Fibroblast of lung (primary cell): ENCODE measurements around the gene ARID1B. TPM values are rescaled to one million over a fixed set of nuclear protein-coding genes. Genes with fewer than 3 reads are reported as not detected.

Source experiments
- DNase-seq, 2 donors: peaks; one replicate each; pipeline versions ENCODE4 v3.0.0 to v3.0.0-alpha.2; 2010; ENCODE audit warnings: low read depth in 2 of 2
- H2AFZ ChIP-seq: 2 replicates; pipeline ENCODE4 v1.5.1; 2012; ENCODE audit warnings: low read length, control low read depth, inconsistent platforms
- H3K27ac ChIP-seq: 2 replicates; pipeline ENCODE4 v1.5.1; 2011; ENCODE audit warnings: low read length, control low read depth; ENCODE audit not compliant: insufficient read depth
- H3K27me3 ChIP-seq: 2 replicates; pipeline ENCODE4 v1.5.1; 2011; ENCODE audit warnings: mild to moderate bottlenecking, low read length; ENCODE audit not compliant: control insufficient read depth, insufficient read depth
- H3K36me3 ChIP-seq: 2 replicates; pipeline ENCODE4 v1.5.1; 2011; ENCODE audit warnings: low read length; ENCODE audit not compliant: control insufficient read depth, insufficient read depth
- H3K4me1 ChIP-seq: 2 replicates; pipeline ENCODE4 v1.5.1; 2011; ENCODE audit warnings: low read length; ENCODE audit not compliant: control insufficient read depth, insufficient read depth; ENCODE audit errors: extremely low read depth
- H3K4me2 ChIP-seq: 2 replicates; pipeline ENCODE4 v1.5.1; 2011; ENCODE audit warnings: low read length, control low read depth; ENCODE audit not compliant: insufficient read depth; ENCODE audit errors: extremely low read depth
- H3K4me3 ChIP-seq, 4 experiments: fragments of 200-600 bp in 1 of 4; sonication (generic) in 1 of 4; replicated peaks in 1 of 4; 2 replicates each; pipeline ENCODE4 v1.5.1; 2011 to 2016; ENCODE audit warnings: low read length in 4 of 4, low read depth in 3 of 4, mild to moderate bottlenecking in 3 of 4, control low read depth in 2 of 4, inconsistent platforms in 1 of 4, mixed read lengths in 1 of 4; ENCODE audit not compliant: insufficient read depth in 1 of 4; ENCODE audit errors: control extremely low read depth in 1 of 4
- H3K79me2 ChIP-seq: 2 replicates; pipeline ENCODE4 v1.5.1; 2012; ENCODE audit warnings: mild to moderate bottlenecking, low read length, inconsistent platforms; ENCODE audit not compliant: control insufficient read depth, insufficient read depth
- H3K9ac ChIP-seq: 2 replicates; pipeline ENCODE4 v1.5.1; 2011; ENCODE audit warnings: mild to moderate bottlenecking, low read length, control low read depth; ENCODE audit not compliant: insufficient read depth
- H3K9me3 ChIP-seq: 2 replicates; pipeline ENCODE4 v1.5.1; 2012; ENCODE audit warnings: low read depth, low read length; ENCODE audit not compliant: control insufficient read depth, insufficient read depth
- H4K20me1 ChIP-seq: 2 replicates; pipeline ENCODE4 v1.5.1; 2011; ENCODE audit warnings: low read length; ENCODE audit not compliant: control insufficient read depth, insufficient read depth; ENCODE audit errors: extremely low read depth
- CTCF ChIP-seq, 2 donors: IDR thresholded peaks in 1 of 2; conservative IDR thresholded peaks in 1 of 2; 1 replicate in 1 of 2; 2 replicates in 1 of 2; pipeline ENCODE4 v1.5.1; 2011 to 2012; ENCODE audit warnings: low read length in 2 of 2, control low read depth in 1 of 2, inconsistent platforms in 1 of 2, low read depth in 1 of 2, mild to moderate bottlenecking in 1 of 2
- EZH2 ChIP-seq: IDR thresholded peaks from 2 replicates; pipeline ENCODE4 v1.5.1; 2012; ENCODE audit warnings: low read length, control low read depth, mild to moderate bottlenecking; ENCODE audit errors: missing control alignments
- polyA plus RNA-seq, 2 donors: library from polyadenylated mRNA; depleted of rRNA in 1 of 2; stranded (reverse) in 1 of 2; unstranded in 1 of 2; fragments of >200 nt; gene quantifications; 2 replicates each; pipeline ENCODE4 v1.2.1, GENCODE V29; 2011 to 2012; ENCODE audit warnings: missing spikeins in 1 of 2
- total RNA-seq: library from RNA; depleted of rRNA; stranded (reverse); fragments of >200 nt; gene quantifications from 2 replicates; pipeline ENCODE4 v1.2.1, GENCODE V29; 2014

The ARID1B gene
- total and polyA plus RNA-seq, 2 donors (not counting 1 experiment from before 2014, with no cell fraction given) = 15.4 to 41.9 TPM

DNA sequence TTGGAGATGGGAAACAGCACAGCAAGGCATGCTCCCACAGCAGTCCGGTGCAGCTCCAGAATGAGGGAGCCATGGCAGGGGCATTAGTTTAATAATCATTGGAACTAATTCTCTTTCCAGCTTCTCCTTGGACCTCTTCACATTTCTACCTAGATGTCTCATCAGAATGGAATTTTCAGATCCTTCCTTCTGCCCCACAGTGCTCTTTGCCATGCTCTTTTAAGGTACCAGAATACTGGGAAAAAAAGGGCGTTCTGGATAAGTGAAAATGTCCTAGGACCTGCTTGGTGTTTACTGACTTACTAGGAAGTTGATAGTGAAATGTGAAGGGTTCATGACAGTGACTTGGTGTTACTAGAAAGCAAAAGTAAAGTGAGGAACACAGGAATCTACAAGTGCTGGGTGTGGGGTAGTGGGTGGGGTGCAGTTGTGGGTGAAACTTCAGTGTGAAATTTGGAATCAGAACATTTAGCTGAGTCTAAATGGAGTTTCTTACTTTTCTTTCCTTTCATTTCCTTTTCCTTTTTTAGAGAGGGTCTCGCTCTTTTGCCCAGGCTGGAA lies 207.1 kb downstream of the ARID1B start:
- Histone ChIP-seq H3K79me2 (peaks cover 7% of the 10 kb centered on the region), H4K20me1 (no peaks in the 10 kb centered on the region), H3K9ac (no peak overlapping the region), H3K4me2 (no peak overlapping the region), H3K27ac (no peak overlapping the region), H3K27me3 (no peaks in the 10 kb centered on the region), H3K4me1 (no peaks in the 10 kb centered on the region), H2AFZ (no peak overlapping the region), H3K36me3 (no peaks in the 10 kb centered on the region), H3K4me3 (no peak overlapping the region), H3K9me3 (no peaks in the 10 kb centered on the region)
- TF ChIP-seq EZH2 (no peak), CTCF (conservative IDR thresholded peaks at IDR 0.05 in 1 of 2, IDR thresholded peaks at IDR 0.05 in 1 of 2; ENCODE audit: low read depth in 1 of 2, low read length in 2 of 2) (no peak)
- DNase-seq = no peak

GRCh38 chr6:156985309-156985708 lies 208.1 kb downstream of the ARID1B start:
- Histone ChIP-seq H3K36me3 (no peaks in the 10 kb centered on the region), H3K9ac (no peak overlapping the region), H3K4me1 (no peaks in the 10 kb centered on the region), H3K4me3 (no peak overlapping the region), H3K27ac (no peak overlapping the region), H3K79me2 (peaks cover 6% of the 10 kb centered on the region), H2AFZ (no peak overlapping the region), H3K9me3 (no peaks in the 10 kb centered on the region), H4K20me1 (no peaks in the 10 kb centered on the region), H3K27me3 (no peaks in the 10 kb centered on the region), H3K4me2 (no peak overlapping the region)
- TF ChIP-seq CTCF (conservative IDR thresholded peaks at IDR 0.05 in 1 of 2, IDR thresholded peaks at IDR 0.05 in 1 of 2; ENCODE audit: low read depth in 1 of 2, low read length in 2 of 2) (no peak), EZH2 (no peak)
- DNase-seq = no peak

- H3K27ac ChIP-seq = no peak overlapping the region
- no peak overlapping the region for H2AFZ ChIP-seq
- no peak overlapping the region for H3K4me2 ChIP-seq
- no peak overlapping the region for H3K4me3 ChIP-seq
- no peak overlapping the region for H3K9ac ChIP-seq
- H3K79me2 ChIP-seq = peaks cover 13% of the 10 kb centered on the region
- peak in 1 of 2 donors; percentile 48 for DNase-seq
- H3K36me3 ChIP-seq = no peaks in the 10 kb centered on the region
- TF ChIP-seq CTCF (conservative IDR thresholded peaks at IDR 0.05 in 1 of 2, IDR thresholded peaks at IDR 0.05 in 1 of 2; ENCODE audit: low read depth in 1 of 2, low read length in 2 of 2) = no peak
- no peak for TF ChIP-seq EZH2
- no peaks in the 10 kb centered on the region for H3K27me3 ChIP-seq
- H3K9me3 ChIP-seq = no peaks in the 10 kb centered on the region
- peaks cover 6% of the 10 kb centered on the region for H3K4me1 ChIP-seq
- H4K20me1 ChIP-seq = no peaks in the 10 kb centered on the region
These were observed 211.3 kb downstream of the ARID1B start for GRCh38 chr6:156988276-156989158.
